Ishikawa (cell line): Measurements from ENCODE around the gene MAGI2.

Source experiments
- CEBPB ChIP-seq: IDR thresholded peaks from 2 replicates; pipeline ENCODE4 v1.6.1; 2012
- CREB1 ChIP-seq: IDR thresholded peaks from 2 replicates; pipeline ENCODE4 v1.6.1; 2012; ENCODE audit warnings: low read depth
- EGR1 ChIP-seq: IDR thresholded peaks from 2 replicates; pipeline ENCODE4 v1.6.1; 2012
- EP300 ChIP-seq: IDR thresholded peaks from 2 replicates; pipeline ENCODE4 v1.6.1; 2012; ENCODE audit warnings: borderline replicate concordance
- FOXM1 ChIP-seq: IDR thresholded peaks from 2 replicates; pipeline ENCODE4 v1.6.1; 2012; ENCODE audit warnings: low read depth, borderline replicate concordance
- MAX ChIP-seq: IDR thresholded peaks from 2 replicates; pipeline ENCODE4 v1.6.1; 2012
- NFIC ChIP-seq: IDR thresholded peaks from 2 replicates; pipeline ENCODE4 v1.6.1; 2012
- RAD21 ChIP-seq: IDR thresholded peaks from 2 replicates; pipeline ENCODE4 v1.6.1; 2012; ENCODE audit warnings: low read depth
- REST ChIP-seq: IDR thresholded peaks from 2 replicates; pipeline ENCODE4 v1.6.1; 2012; ENCODE audit warnings: low read depth, mild to moderate bottlenecking
- TAF1 ChIP-seq: IDR thresholded peaks from 2 replicates; pipeline ENCODE4 v1.6.1; 2012; ENCODE audit warnings: low read depth, mild to moderate bottlenecking
- TCF12 ChIP-seq: IDR thresholded peaks from 2 replicates; pipeline ENCODE4 v1.6.1; 2012; ENCODE audit warnings: low read depth
- TEAD4 ChIP-seq: IDR thresholded peaks from 2 replicates; pipeline ENCODE4 v1.6.1; 2012
- USF1 ChIP-seq: IDR thresholded peaks from 2 replicates; pipeline ENCODE4 v1.6.1; 2012
- YY1 ChIP-seq: IDR thresholded peaks from 2 replicates; pipeline ENCODE4 v1.6.1; 2012; ENCODE audit warnings: low read depth
- ZBTB7A ChIP-seq: IDR thresholded peaks from 2 replicates; pipeline ENCODE4 v1.6.1; 2012; ENCODE audit warnings: low read depth

The MAGI2 gene

GRCh38 chr7:79282070-79282694 lies 171.3 kb downstream of the MAGI2 start:
- TF ChIP-seq TCF12 (0 out of 2 replicates have a peak, but pooled peaks have one; percentile 22), RAD21 (peak; percentile 48; the same call in 1 of the 2 replicates), CREB1 (no peak), REST (no peak), YY1 (no peak), CEBPB (peak; percentile 66; the same call in 1 of the 2 replicates), MAX (no peak), EGR1 (no peak), TAF1 (no peak)

- TF ChIP-seq RAD21 (no peak), FOXM1 (no peak), MAX (no peak), EGR1 (no peak), ZBTB7A (no peak), TAF1 (no peak), REST (no peak), CEBPB (no peak), CREB1 (no peak), EP300 (no peak), USF1 (no peak), NFIC (no peak), YY1 (no peak), TEAD4 (no peak), TCF12 (no peak)
These were observed 172.0 kb downstream of the MAGI2 start for GRCh38 chr7:79281426-79281825.

- TF ChIP-seq REST = no peak
These were observed 180.5 kb downstream of the MAGI2 start for GRCh38 chr7:79272938-79273337.

- TF ChIP-seq RAD21 (peak; percentile 67), CEBPB (no peak)
These were observed 181.3 kb downstream of the MAGI2 start for GRCh38 chr7:79272066-79272669.

GRCh38 chr7:79268730-79269129 lies 184.7 kb downstream of the MAGI2 start:
- TF ChIP-seq TCF12 = no peak
- no peak for TF ChIP-seq TEAD4
- TF ChIP-seq EP300 = no peak
- TF ChIP-seq NFIC = no peak
- TF ChIP-seq CREB1 = no peak
- TF ChIP-seq YY1 = no peak
- no peak for TF ChIP-seq MAX
- no peak for TF ChIP-seq TAF1
